ENCODE measurements around the gene TBC1D5. TPM values are rescaled to one million over a fixed set of nuclear protein-coding genes. Genes with fewer than 3 reads are reported as not detected.

TBC1D5 gene
- total RNA-seq, 1 experiment from 2014 or later, result 36.4 TPM

- peaks cover 15% of the 10 kb centered on the region for H3K4me1 Mint-ChIP-seq (ENCODE audit: low read depth, unreplicated experiment)
- no peak overlapping the region for H3K4me3 Mint-ChIP-seq (ENCODE audit: unreplicated experiment)
- H3K9me3 ChIP-seq, result no peaks in the 10 kb centered on the region
- ChIA-PET POLR2A (no interaction called here), CTCF (no interaction called here)
- BruUV-seq (replicated peaks), result no TSS peak
- intact Hi-C loops (cut with micrococcal nuclease; ENCODE audit: unreplicated experiment), result no loop called here
- peaks cover 4% of the 10 kb centered on the region for H3K36me3 Mint-ChIP-seq (ENCODE audit: insufficient read depth, unreplicated experiment)
- no peaks in the 10 kb centered on the region for H3K9me3 Mint-ChIP-seq (ENCODE audit: unreplicated experiment)
- H3K4me3 ChIP-seq (ENCODE audit: low read depth, low read length), result no peak overlapping the region
- H3K27ac Mint-ChIP-seq (ENCODE audit: unreplicated experiment), result no peak overlapping the region
- DNase-seq, result no peak
- H3K27me3 ChIP-seq (replicated peaks; ENCODE audit: control insufficient read depth, insufficient read depth, low read length), result no peaks in the 10 kb centered on the region
- H3K36me3 ChIP-seq (ENCODE audit: control insufficient read depth, insufficient read depth, low read length), result no peaks in the 10 kb centered on the region
- H3K4me1 ChIP-seq, result peaks cover 5% of the 10 kb centered on the region; the same call in 1 of the 2 replicates
- TF ChIP-seq CTCF (IDR thresholded peaks at IDR 0.05; ENCODE audit: insufficient read depth in 1 of 2, low read depth in 1 of 2, low read length in 1 of 2, severe bottlenecking in 1 of 2, unreplicated experiment in 1 of 2), result no peak
- no peaks in the 10 kb centered on the region for H3K27me3 Mint-ChIP-seq (ENCODE audit: insufficient read depth, unreplicated experiment)
These were observed 4.9 kb upstream of the TBC1D5 start for GRCh38 chr3:17747174-17747889.

GRCh38 chr3:17745894-17746293 is 3.5 kb upstream of the TBC1D5 start:
- ChIA-PET POLR2A (no interaction called here), CTCF (no interaction called here)
- BruUV-seq (replicated peaks), result no TSS peak
- Histone ChIP-seq H3K4me1 (peaks cover 5% of the 10 kb centered on the region; the same call in 1 of the 2 replicates), H3K9me3 (no peaks in the 10 kb centered on the region), H3K27me3 (replicated peaks; ENCODE audit: control insufficient read depth, insufficient read depth, low read length) (no peaks in the 10 kb centered on the region), H3K4me3 (ENCODE audit: low read depth, low read length) (no peak overlapping the region), H3K36me3 (ENCODE audit: control insufficient read depth, insufficient read depth, low read length) (no peaks in the 10 kb centered on the region)
- H3K9me3 Mint-ChIP-seq (ENCODE audit: unreplicated experiment), result no peaks in the 10 kb centered on the region
- no peaks in the 10 kb centered on the region for H3K27me3 Mint-ChIP-seq (ENCODE audit: insufficient read depth, unreplicated experiment)
- no peak overlapping the region for H3K27ac Mint-ChIP-seq (ENCODE audit: unreplicated experiment)
- H3K4me1 Mint-ChIP-seq (ENCODE audit: low read depth, unreplicated experiment), result peaks cover 18% of the 10 kb centered on the region
- peaks cover 7% of the 10 kb centered on the region for H3K36me3 Mint-ChIP-seq (ENCODE audit: insufficient read depth, unreplicated experiment)
- intact Hi-C loops (cut with micrococcal nuclease; ENCODE audit: unreplicated experiment), result no loop called here
- H3K4me3 Mint-ChIP-seq (ENCODE audit: unreplicated experiment), result no peak overlapping the region
- DNase-seq, result no peak
- no peak for TF ChIP-seq CTCF (IDR thresholded peaks at IDR 0.05; ENCODE audit: insufficient read depth in 1 of 2, low read depth in 1 of 2, low read length in 1 of 2, severe bottlenecking in 1 of 2, unreplicated experiment in 1 of 2)

GRCh38 chr3:17745301-17745700 is 2.9 kb upstream of the TBC1D5 start:
- peak in 1 of 2 experiments; percentile 8 for DNase-seq
- ChIA-PET POLR2A (no interaction called here), CTCF (no interaction called here)
- Histone ChIP-seq H3K4me1 (peaks cover 9% of the 10 kb centered on the region; the same call in 1 of the 2 replicates), H3K27me3 (replicated peaks; ENCODE audit: control insufficient read depth, insufficient read depth, low read length) (no peaks in the 10 kb centered on the region), H3K4me3 (ENCODE audit: low read depth, low read length) (no peak overlapping the region), H3K36me3 (ENCODE audit: control insufficient read depth, insufficient read depth, low read length) (no peaks in the 10 kb centered on the region), H3K9me3 (no peaks in the 10 kb centered on the region)
- no TSS peak for BruUV-seq (replicated peaks)
- Mint-ChIP-seq H3K4me3 (ENCODE audit: unreplicated experiment) (no peak overlapping the region), H3K36me3 (ENCODE audit: insufficient read depth, unreplicated experiment) (peaks cover 7% of the 10 kb centered on the region), H3K27me3 (ENCODE audit: insufficient read depth, unreplicated experiment) (no peaks in the 10 kb centered on the region), H3K27ac (ENCODE audit: unreplicated experiment) (no peak overlapping the region), H3K9me3 (ENCODE audit: unreplicated experiment) (no peaks in the 10 kb centered on the region), H3K4me1 (ENCODE audit: low read depth, unreplicated experiment) (peaks cover 22% of the 10 kb centered on the region)
- intact Hi-C loops (cut with micrococcal nuclease; ENCODE audit: unreplicated experiment), result no loop called here
- TF ChIP-seq CTCF (IDR thresholded peaks at IDR 0.05; ENCODE audit: insufficient read depth in 1 of 2, low read depth in 1 of 2, low read length in 1 of 2, severe bottlenecking in 1 of 2, unreplicated experiment in 1 of 2), result no peak
